ENCODE data around the gene TIMM23. TPM values are rescaled to one million over a fixed set of nuclear protein-coding genes. Genes with fewer than 3 reads are reported as not detected.
"Not testable (repeated sequence)": the region's sequence is repeated elsewhere in the genome, so short reads cannot be mapped to it uniquely, and the experiment has no call there.

TIMM23 gene
- total RNA-seq (2022) = 141 and 142 TPM in 2 replicates
- percentile 97 among the genes with signal in this experiment for Bru-seq, nascent RNA
- BruChase-seq, experiment 1, labeled RNA remaining after a 2-hour chase = percentile 92 among the genes with signal in this experiment
- percentile 93 among the genes with signal in this experiment for BruChase-seq, experiment 2, labeled RNA remaining after a 6-hour chase
- long read RNA-seq, transcript TIMM23-201 (7 exons, 1,222 nt) = major isoform, 322 of 363 reads
- long read RNA-seq, partial matches to known transcripts = 5 of 363 reads
- long read RNA-seq, other reads (novel, unspliced or antisense) = 36 of 363 reads

GRCh38 chr10:45972106-45972812 is at the start of gene TIMM23:
Gene TIMM23, plus strand, starts transcription at chr10:45972489. Its CDS starts 136 bp downstream, at chr10:45972625.
- H3K36me3 ChIP-seq (ENCODE audit: control insufficient read depth, insufficient read depth, low read length); H3K27me3 Mint-ChIP-seq (ENCODE audit: insufficient read depth, unreplicated experiment); H3K4me1 ChIP-seq; H3K9me3 Mint-ChIP-seq (ENCODE audit: unreplicated experiment); H3K9me3 ChIP-seq; H3K27me3 ChIP-seq (replicated peaks; ENCODE audit: control insufficient read depth, insufficient read depth, low read length): not testable (repeated sequence)
- intact Hi-C loops (cut with micrococcal nuclease; ENCODE audit: unreplicated experiment) = loop anchor here (2.0 kb wide), 1 partner anchor 49 kb away; no protein-coding TSS in a partner anchor
- Mint-ChIP-seq H3K4me3 (ENCODE audit: unreplicated experiment) (peak within 1 kb of the TSS; percentile 100), H3K4me1 (ENCODE audit: low read depth, unreplicated experiment) (peaks cover 14% of the 10 kb centered on the region), H3K36me3 (ENCODE audit: insufficient read depth, unreplicated experiment) (peaks cover 35% of the 10 kb centered on the region), H3K27ac (ENCODE audit: unreplicated experiment) (peak within 1 kb of the TSS; percentile 99)
- DNase-seq = peak; percentile 90 to 94
- TSS peak; percentile 49 for BruUV-seq (replicated peaks)
- CTCF ChIA-PET = interaction anchor here (1.0 kb wide), 1 partner anchor 60 kb away, joined by 3 read pairs; no protein-coding TSS in a partner anchor
- POLR2A ChIA-PET = interaction anchor here (0.6 to 1.5 kb wide), 4 partner anchors 37 to 160 kb away, joined by 3 to 8 read pairs (median 3); no protein-coding TSS in a partner anchor
- H3K4me3 ChIP-seq (ENCODE audit: low read depth, low read length) = peak within 1 kb of the TSS; percentile 66
- peak in 1 of 2 experiments; percentile 14 for TF ChIP-seq CTCF (IDR thresholded peaks at IDR 0.05; ENCODE audit: insufficient read depth in 1 of 2, low read depth in 1 of 2, low read length in 1 of 2, severe bottlenecking in 1 of 2, unreplicated experiment in 1 of 2)

GRCh38 chr10:45926790-45927189 is 45.5 kb upstream of the TIMM23 start:
- BruUV-seq (replicated peaks); POLR2A ChIA-PET; CTCF ChIA-PET; H3K4me3 ChIP-seq (ENCODE audit: low read depth, low read length); intact Hi-C loops (cut with micrococcal nuclease; ENCODE audit: unreplicated experiment); H3K9me3 ChIP-seq; DNase-seq; H3K4me3 Mint-ChIP-seq (ENCODE audit: unreplicated experiment); H3K36me3 Mint-ChIP-seq (ENCODE audit: insufficient read depth, unreplicated experiment); H3K27me3 Mint-ChIP-seq (ENCODE audit: insufficient read depth, unreplicated experiment); H3K4me1 ChIP-seq; H3K36me3 ChIP-seq (ENCODE audit: control insufficient read depth, insufficient read depth, low read length); H3K4me1 Mint-ChIP-seq (ENCODE audit: low read depth, unreplicated experiment); H3K27ac Mint-ChIP-seq (ENCODE audit: unreplicated experiment); H3K27me3 ChIP-seq (replicated peaks; ENCODE audit: control insufficient read depth, insufficient read depth, low read length): not testable (repeated sequence)
- peaks cover 12% of the 10 kb centered on the region for H3K9me3 Mint-ChIP-seq (ENCODE audit: unreplicated experiment)

- DNase-seq; CTCF ChIA-PET; H3K4me1 ChIP-seq; intact Hi-C loops (cut with micrococcal nuclease; ENCODE audit: unreplicated experiment); H3K4me1 Mint-ChIP-seq (ENCODE audit: low read depth, unreplicated experiment); H3K27ac Mint-ChIP-seq (ENCODE audit: unreplicated experiment); H3K9me3 ChIP-seq; H3K36me3 ChIP-seq (ENCODE audit: control insufficient read depth, insufficient read depth, low read length); POLR2A ChIA-PET; H3K4me3 Mint-ChIP-seq (ENCODE audit: unreplicated experiment); BruUV-seq (replicated peaks); H3K27me3 Mint-ChIP-seq (ENCODE audit: insufficient read depth, unreplicated experiment); H3K4me3 ChIP-seq (ENCODE audit: low read depth, low read length); H3K27me3 ChIP-seq (replicated peaks; ENCODE audit: control insufficient read depth, insufficient read depth, low read length): not testable (repeated sequence)
- peaks cover 12% of the 10 kb centered on the region for H3K9me3 Mint-ChIP-seq (ENCODE audit: unreplicated experiment)
- H3K36me3 Mint-ChIP-seq (ENCODE audit: insufficient read depth, unreplicated experiment) = peaks cover 15% of the 10 kb centered on the region
Observed at GRCh38 chr10:45931305-45931704, 41.0 kb upstream of the TIMM23 start.

GRCh38 chr10:45934788-45935187 is 37.5 kb upstream of the TIMM23 start:
- H3K27me3 ChIP-seq (replicated peaks; ENCODE audit: control insufficient read depth, insufficient read depth, low read length); POLR2A ChIA-PET; H3K36me3 ChIP-seq (ENCODE audit: control insufficient read depth, insufficient read depth, low read length); H3K4me1 Mint-ChIP-seq (ENCODE audit: low read depth, unreplicated experiment); intact Hi-C loops (cut with micrococcal nuclease; ENCODE audit: unreplicated experiment); CTCF ChIA-PET; BruUV-seq (replicated peaks); H3K9me3 Mint-ChIP-seq (ENCODE audit: unreplicated experiment); H3K4me3 Mint-ChIP-seq (ENCODE audit: unreplicated experiment); H3K27ac Mint-ChIP-seq (ENCODE audit: unreplicated experiment); H3K4me3 ChIP-seq (ENCODE audit: low read depth, low read length); DNase-seq; H3K36me3 Mint-ChIP-seq (ENCODE audit: insufficient read depth, unreplicated experiment); H3K9me3 ChIP-seq; H3K27me3 Mint-ChIP-seq (ENCODE audit: insufficient read depth, unreplicated experiment); H3K4me1 ChIP-seq: not testable (repeated sequence)

- H3K9me3 Mint-ChIP-seq (ENCODE audit: unreplicated experiment); POLR2A ChIA-PET; DNase-seq; CTCF ChIA-PET; H3K9me3 ChIP-seq; H3K36me3 ChIP-seq (ENCODE audit: control insufficient read depth, insufficient read depth, low read length); intact Hi-C loops (cut with micrococcal nuclease; ENCODE audit: unreplicated experiment); BruUV-seq (replicated peaks); H3K27me3 ChIP-seq (replicated peaks; ENCODE audit: control insufficient read depth, insufficient read depth, low read length); H3K4me1 Mint-ChIP-seq (ENCODE audit: low read depth, unreplicated experiment); H3K4me3 Mint-ChIP-seq (ENCODE audit: unreplicated experiment); H3K27me3 Mint-ChIP-seq (ENCODE audit: insufficient read depth, unreplicated experiment); H3K4me1 ChIP-seq; H3K4me3 ChIP-seq (ENCODE audit: low read depth, low read length); H3K27ac Mint-ChIP-seq (ENCODE audit: unreplicated experiment); H3K36me3 Mint-ChIP-seq (ENCODE audit: insufficient read depth, unreplicated experiment): not testable (repeated sequence)
Observed at GRCh38 chr10:45939176-45939697, 33.1 kb upstream of the TIMM23 start.

- H3K4me3 Mint-ChIP-seq (ENCODE audit: unreplicated experiment); BruUV-seq (replicated peaks); H3K27me3 Mint-ChIP-seq (ENCODE audit: insufficient read depth, unreplicated experiment); H3K4me1 Mint-ChIP-seq (ENCODE audit: low read depth, unreplicated experiment); CTCF ChIA-PET; intact Hi-C loops (cut with micrococcal nuclease; ENCODE audit: unreplicated experiment); H3K9me3 ChIP-seq; DNase-seq; H3K27ac Mint-ChIP-seq (ENCODE audit: unreplicated experiment); POLR2A ChIA-PET; H3K9me3 Mint-ChIP-seq (ENCODE audit: unreplicated experiment); H3K4me3 ChIP-seq (ENCODE audit: low read depth, low read length); H3K36me3 ChIP-seq (ENCODE audit: control insufficient read depth, insufficient read depth, low read length); H3K4me1 ChIP-seq; H3K27me3 ChIP-seq (replicated peaks; ENCODE audit: control insufficient read depth, insufficient read depth, low read length): not testable (repeated sequence)
- peaks cover 17% of the 10 kb centered on the region for H3K36me3 Mint-ChIP-seq (ENCODE audit: insufficient read depth, unreplicated experiment)
Observed at GRCh38 chr10:45941196-45941595, 31.1 kb upstream of the TIMM23 start.
